C4-2B (cell line): ENCODE results near the gene TGM1.

ENCODE experiments used
- CTCF ChIP-seq: fragments of 450-650 bp; conservative IDR thresholded peaks from 2 replicates; pipeline ENCODE4 v1.5.1; 2017; ENCODE audit warnings: mild to moderate bottlenecking
- ZFX ChIP-seq: fragments of 450-650 bp; IDR thresholded peaks from 2 replicates; pipeline ENCODE4 v1.6.1; 2017

GRCh38 chr14:24207104-24207551, 55.8 kb downstream of the TGM1 start:
- TF ChIP-seq CTCF, result no peak
- no peak for TF ChIP-seq ZFX
